Ovary (tissue), 9 donors: ENCODE measurements around the gene CAMSAP3. TPM values are rescaled to one million over a fixed set of nuclear protein-coding genes. Genes with fewer than 3 reads are reported as not detected.

ENCODE experiments used
- DNase-seq, 5 donors: peaks; one replicate each; pipeline ENCODE4 v3.0.0-alpha.2; 2019 to 2020
- H3K27ac ChIP-seq, 2 donors: fragments of 200-600 bp; one replicate each; pipeline versions ENCODE4 v1.5.1 to v1.8.0; 2019 to 2022
- H3K27me3 ChIP-seq: fragments of 200-600 bp; one replicate; pipeline ENCODE4 v1.8.0; 2022
- H3K36me3 ChIP-seq: fragments of 200-600 bp; sonication (generic); one replicate; pipeline ENCODE4 v1.5.1; 2019
- H3K4me1 ChIP-seq: one replicate; pipeline ENCODE4 v1.8.1; 2013; ENCODE audit warnings: mild to moderate bottlenecking, moderate library complexity; ENCODE audit not compliant: insufficient read depth
- H3K4me3 ChIP-seq: fragments of 200-600 bp; sonication (generic); one replicate; pipeline ENCODE4 v1.5.1; 2017
- H3K9me3 ChIP-seq, 2 donors: fragments of 200-600 bp in 1 of 2; sonication (generic) in 1 of 2; one replicate each; pipeline versions ENCODE4 v1.5.1 to v1.8.1; 2013 to 2019; ENCODE audit warnings: mild to moderate bottlenecking in 1 of 2, moderate library complexity in 1 of 2
- EP300 ChIP-seq: sonication (generic); formaldehyde crosslinking; IDR thresholded peaks from one replicate; pipeline ENCODE4 v1.6.1; 2017; ENCODE audit warnings: antibody characterized with exemption
- POLR2A ChIP-seq: fragments of 450-650 bp; IDR thresholded peaks from one replicate; pipeline ENCODE4 v1.6.1; 2017; ENCODE audit warnings: antibody characterized with exemption, mild to moderate bottlenecking, moderate library complexity
- WGBS, 3 donors: extraction: QIAGEN DNeasy Blood & Tissue Kit in 1 of 3; methylation state at CpG; one replicate each; pipeline versions ENCODE4 v1.1.5 to v1.1.7; 2013 to 2017; 5-methylcytosine and 5-hydroxymethylcytosine counted together
- intact Hi-C, 4 donors: fragments of 100-400 bp; cut with DNase I; formaldehyde crosslinking; loops; one replicate each; pipeline versions ENCODE4 v1.11.0 to v1.15.1; 2022 to 2023
- polyA plus RNA-seq, 2 donors: library from polyadenylated mRNA; stranded (reverse); fragments of 200-250 nt in 1 of 2; fragments of 350-450 nt in 1 of 2; fragmentation: Illumina TruSeq in 1 of 2; extraction: RNeasy Lipid Tissue Mini Kit (QIAGEN cat#74804) in 1 of 2; gene quantifications; one replicate each; pipeline ENCODE4 v1.2.3, GENCODE V29; 2013 to 2014
- total RNA-seq, 7 donors: library from RNA; depleted of rRNA in 2 of 7; stranded (reverse); fragments of >200 nt in 2 of 7; fragmentation: NEBNext Ultra II Directional in 3 of 7; extraction: Animal tissue kit (Norgen Biotek cat#: 25700) in 3 of 7; gene quantifications; one replicate each; pipeline versions ENCODE4 v1.1.0 to v1.2.4, GENCODE V29; 2016 to 2023
- TF ChIP-seq, protein P1 (sequence below), 3 donors: fragments of 450-650 bp in 2 of 3; fragments of 200-600 bp in 1 of 3; IDR thresholded peaks; one replicate each; pipeline versions ENCODE4 v1.5.1 to v1.8.0; 2016 to 2022; ENCODE audit warnings: antibody characterized with exemption in 3 of 3, mild to moderate bottlenecking in 1 of 3
- donor health status: DM: no; HTN: no; CAD: no; lungs with moderate emphysema.
- donor health status: DM: no; HTN: no; CAD: no.
- donor health status: Bipolar disorder and iron deficiency.
- donor health status: DM: yes; HTN: yes; CAD: no.
- donor health status: DM: no; HTN: no; CAD: no.
- donor health status: DM: yes; HTN: yes; CAD: no.

CAMSAP3 gene
- total and polyA plus RNA-seq, 9 donors: 0.08 to 8.2 (median 1.4) TPM

- no peak overlapping the region for H3K4me3 ChIP-seq
- intact Hi-C loops: loop anchor here in 1 of 4 donors (10.0 kb wide), 1 partner anchor 159 kb away; no protein-coding TSS in a partner anchor
- WGBS, 3 donors: 57 to 64% (median 62%) methylated on average over 20 of the region's 20 CpGs
- H3K27me3 ChIP-seq: no peaks in the 10 kb centered on the region
- DNase-seq: no peak
- H3K9me3 ChIP-seq: no peaks in the 10 kb centered on the region
- TF ChIP-seq, protein P1, sequence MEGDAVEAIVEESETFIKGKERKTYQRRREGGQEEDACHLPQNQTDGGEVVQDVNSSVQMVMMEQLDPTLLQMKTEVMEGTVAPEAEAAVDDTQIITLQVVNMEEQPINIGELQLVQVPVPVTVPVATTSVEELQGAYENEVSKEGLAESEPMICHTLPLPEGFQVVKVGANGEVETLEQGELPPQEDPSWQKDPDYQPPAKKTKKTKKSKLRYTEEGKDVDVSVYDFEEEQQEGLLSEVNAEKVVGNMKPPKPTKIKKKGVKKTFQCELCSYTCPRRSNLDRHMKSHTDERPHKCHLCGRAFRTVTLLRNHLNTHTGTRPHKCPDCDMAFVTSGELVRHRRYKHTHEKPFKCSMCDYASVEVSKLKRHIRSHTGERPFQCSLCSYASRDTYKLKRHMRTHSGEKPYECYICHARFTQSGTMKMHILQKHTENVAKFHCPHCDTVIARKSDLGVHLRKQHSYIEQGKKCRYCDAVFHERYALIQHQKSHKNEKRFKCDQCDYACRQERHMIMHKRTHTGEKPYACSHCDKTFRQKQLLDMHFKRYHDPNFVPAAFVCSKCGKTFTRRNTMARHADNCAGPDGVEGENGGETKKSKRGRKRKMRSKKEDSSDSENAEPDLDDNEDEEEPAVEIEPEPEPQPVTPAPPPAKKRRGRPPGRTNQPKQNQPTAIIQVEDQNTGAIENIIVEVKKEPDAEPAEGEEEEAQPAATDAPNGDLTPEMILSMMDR (IDR thresholded peaks at IDR 0.05): no peak
- TF ChIP-seq POLR2A (no peak), EP300 (no peak)
- no peaks in the 10 kb centered on the region for H3K4me1 ChIP-seq
- no peaks in the 10 kb centered on the region for H3K36me3 ChIP-seq
- no peak overlapping the region for H3K27ac ChIP-seq
These were observed 50.2 kb downstream of the CAMSAP3 start for GRCh38 chr19:7645656-7646425.

DNA sequence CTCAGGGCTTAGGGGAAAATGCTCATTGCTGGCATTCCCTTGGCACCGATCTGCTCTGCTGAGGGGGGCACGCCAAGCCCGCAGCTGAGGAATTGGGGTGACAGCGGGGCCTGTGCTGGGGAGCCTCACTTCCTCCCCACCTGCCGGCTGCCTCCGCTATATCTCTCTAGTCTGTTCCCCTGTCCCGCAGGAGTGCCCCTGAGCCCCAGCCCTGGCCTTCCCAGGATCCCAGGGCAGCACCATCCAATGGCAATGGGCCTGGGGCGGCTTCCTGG, 50.7 kb downstream of the CAMSAP3 start:
- 84% methylated on average over 8 of the region's 8 CpGs for WGBS, 3 donors
- Histone ChIP-seq H3K9me3 (no peaks in the 10 kb centered on the region), H3K27me3 (no peaks in the 10 kb centered on the region), H3K27ac (no peak overlapping the region), H3K4me1 (no peaks in the 10 kb centered on the region), H3K36me3 (no peaks in the 10 kb centered on the region), H3K4me3 (no peak overlapping the region)
- intact Hi-C loops: loop anchor here in 1 of 4 donors (10.0 kb wide), 1 partner anchor 158 kb away; no protein-coding TSS in a partner anchor
- no peak for DNase-seq
- TF ChIP-seq POLR2A (no peak), EP300 (no peak)
- TF ChIP-seq, protein P1 (IDR thresholded peaks at IDR 0.05): no peak

- H3K27ac ChIP-seq: no peak overlapping the region
- intact Hi-C loops: loop anchor here in 1 of 4 donors (10.0 kb wide), 1 partner anchor 158 kb away; no protein-coding TSS in a partner anchor
- no peaks in the 10 kb centered on the region for H3K9me3 ChIP-seq
- H3K4me3 ChIP-seq: no peak overlapping the region
- H3K36me3 ChIP-seq: no peaks in the 10 kb centered on the region
- TF ChIP-seq EP300 (no peak), POLR2A (no peak)
- TF ChIP-seq, protein P1 (IDR thresholded peaks at IDR 0.05): no peak
- DNase-seq: no peak
- H3K27me3 ChIP-seq: no peaks in the 10 kb centered on the region
- no peaks in the 10 kb centered on the region for H3K4me1 ChIP-seq
- WGBS, 3 donors: 84 to 92% (median 88%) methylated on average over 26 of the region's 26 CpGs
These were observed 51.5 kb downstream of the CAMSAP3 start for GRCh38 chr19:7647156-7647555.

DNA sequence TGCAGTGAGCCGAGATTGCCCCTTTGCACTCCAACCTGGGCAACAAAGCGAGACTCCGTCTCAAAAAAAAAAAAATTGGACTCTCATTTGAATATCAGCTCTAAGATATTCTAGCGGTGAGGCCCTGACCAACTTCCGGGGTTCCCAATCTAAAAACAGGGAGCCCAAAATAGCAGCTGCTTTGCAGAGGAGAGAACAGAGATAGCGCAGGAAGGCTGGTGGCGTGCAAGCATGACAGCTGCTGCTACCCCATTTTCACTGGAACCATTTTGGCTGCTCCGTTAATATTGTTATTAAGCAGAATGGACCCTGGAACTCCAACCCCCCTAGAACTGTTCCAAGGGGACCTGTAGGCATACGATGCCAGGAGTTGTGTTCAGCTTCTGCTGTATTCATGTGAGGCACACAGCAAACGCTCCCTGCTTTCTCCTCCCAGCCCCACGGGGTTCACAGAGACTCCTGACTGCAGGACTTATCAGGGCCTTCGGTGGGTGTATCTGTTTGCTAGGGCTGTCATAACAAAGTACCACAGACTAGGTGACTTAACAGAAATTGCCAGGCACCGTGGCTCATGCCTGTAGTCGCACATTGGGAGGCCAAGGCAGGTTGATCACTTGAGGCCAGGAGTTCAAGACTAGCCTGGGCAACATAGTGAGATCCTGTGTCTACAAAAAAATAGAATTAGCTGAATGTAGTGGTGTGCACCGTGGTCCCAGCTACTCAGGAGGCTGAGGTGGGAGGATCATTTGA, 52.8 kb downstream of the CAMSAP3 start:
- WGBS, 3 donors: 64 to 85% (median 68%) methylated on average over 15 of the region's 15 CpGs
- Histone ChIP-seq H3K9me3 (no peaks in the 10 kb centered on the region), H3K4me3 (no peak overlapping the region), H3K36me3 (no peaks in the 10 kb centered on the region), H3K27me3 (no peaks in the 10 kb centered on the region), H3K27ac (no peak overlapping the region), H3K4me1 (no peaks in the 10 kb centered on the region)
- intact Hi-C loops: loop anchor here in 1 of 4 donors (10.0 kb wide), 1 partner anchor 156 kb away; no protein-coding TSS in a partner anchor
- TF ChIP-seq EP300: no peak
- TF ChIP-seq, protein P1 (IDR thresholded peaks at IDR 0.05): no peak
- TF ChIP-seq POLR2A: no peak
- DNase-seq: no peak
